AG04450 (cell line): Measurements from ENCODE around the gene NKX1-1. TPM values are rescaled to one million over a fixed set of nuclear protein-coding genes. Genes with fewer than 3 reads are reported as not detected.

ENCODE experiments used
- CTCF ChIA-PET: fragments of 300-600, 350-600 bp; formaldehyde crosslinking; extraction: SDS; loops from one replicate; lab custom pipeline; 2022; ENCODE audit warnings: antibody characterized with exemption, inconsistent platforms; lab: Charles Lee
- POLR2A ChIA-PET: fragments of 350-600 bp; formaldehyde crosslinking; extraction: SDS; loops from one replicate; lab custom pipeline; 2021; ENCODE audit warnings: antibody characterized with exemption, inconsistent platforms; lab: Yijun Ruan, JAX
- DNase-seq: peaks from one replicate; pipeline ENCODE4 v3.0.0-alpha.2; 2011; ENCODE audit warnings: low read depth, low spot score
- H3K27ac ChIP-seq: one replicate; pipeline ENCODE4 v1.5.1; 2012; ENCODE audit warnings: low read depth, low read length, control low read depth
- H3K27me3 ChIP-seq: one replicate; pipeline ENCODE4 v1.6.0; 2012; ENCODE audit warnings: low read length; ENCODE audit not compliant: control insufficient read depth, insufficient read depth
- H3K4me3 ChIP-seq: 2 replicates; pipeline ENCODE4 v1.5.1; 2011; ENCODE audit warnings: mild to moderate bottlenecking, low read depth, low read length, control low read depth
- H3K9me3 ChIP-seq: 2 replicates; pipeline ENCODE4 v1.5.1; 2012; ENCODE audit warnings: low read length; ENCODE audit not compliant: control insufficient read depth, insufficient read depth
- polyA plus RNA-seq: library from polyadenylated mRNA; depleted of rRNA; stranded (reverse); fragments of >200 nt; gene quantifications from 2 replicates; pipeline ENCODE4 v1.2.3, GENCODE V29; 2011
- TF ChIP-seq, protein P1 (sequence below): IDR thresholded peaks from 2 replicates; pipeline ENCODE4 v1.5.1; 2011; ENCODE audit warnings: low read depth, low read length, control low read depth, inconsistent platforms

The NKX1-1 gene
- polyA plus RNA-seq, 1 experiment, result not detected

DNA sequence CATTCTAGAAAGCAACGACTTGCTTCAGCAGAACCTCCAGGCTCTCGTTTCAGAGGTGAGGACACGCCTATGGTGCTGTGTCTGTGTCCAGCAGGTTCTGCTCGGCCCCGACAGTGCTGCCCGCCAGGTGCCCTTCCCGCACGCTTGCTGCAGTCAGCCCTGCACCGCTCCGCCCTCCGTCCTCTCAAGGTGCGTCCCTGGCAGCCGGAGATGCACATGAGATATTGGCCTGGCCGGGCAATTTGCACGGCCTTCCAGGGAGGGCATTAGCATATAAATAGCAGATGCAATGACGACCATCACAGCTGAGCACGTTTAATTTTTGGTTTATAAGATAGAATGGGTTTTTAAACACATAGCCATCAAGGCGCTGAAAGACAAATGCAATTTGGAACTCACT, 44.8 kb downstream of the NKX1-1 start:
- CTCF ChIA-PET, result no interaction called here
- H3K9me3 ChIP-seq, result peaks cover 3% of the 10 kb centered on the region; the same call in 1 of the 2 replicates
- POLR2A ChIA-PET, result interaction anchor here (1.1 kb wide), 1 partner anchor 12 kb away, joined by 3 read pairs; no protein-coding TSS in a partner anchor
- no peaks in the 10 kb centered on the region for H3K27me3 ChIP-seq
- TF ChIP-seq, protein P1, sequence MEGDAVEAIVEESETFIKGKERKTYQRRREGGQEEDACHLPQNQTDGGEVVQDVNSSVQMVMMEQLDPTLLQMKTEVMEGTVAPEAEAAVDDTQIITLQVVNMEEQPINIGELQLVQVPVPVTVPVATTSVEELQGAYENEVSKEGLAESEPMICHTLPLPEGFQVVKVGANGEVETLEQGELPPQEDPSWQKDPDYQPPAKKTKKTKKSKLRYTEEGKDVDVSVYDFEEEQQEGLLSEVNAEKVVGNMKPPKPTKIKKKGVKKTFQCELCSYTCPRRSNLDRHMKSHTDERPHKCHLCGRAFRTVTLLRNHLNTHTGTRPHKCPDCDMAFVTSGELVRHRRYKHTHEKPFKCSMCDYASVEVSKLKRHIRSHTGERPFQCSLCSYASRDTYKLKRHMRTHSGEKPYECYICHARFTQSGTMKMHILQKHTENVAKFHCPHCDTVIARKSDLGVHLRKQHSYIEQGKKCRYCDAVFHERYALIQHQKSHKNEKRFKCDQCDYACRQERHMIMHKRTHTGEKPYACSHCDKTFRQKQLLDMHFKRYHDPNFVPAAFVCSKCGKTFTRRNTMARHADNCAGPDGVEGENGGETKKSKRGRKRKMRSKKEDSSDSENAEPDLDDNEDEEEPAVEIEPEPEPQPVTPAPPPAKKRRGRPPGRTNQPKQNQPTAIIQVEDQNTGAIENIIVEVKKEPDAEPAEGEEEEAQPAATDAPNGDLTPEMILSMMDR, result no peak
- H3K4me3 ChIP-seq, result no peak overlapping the region
- DNase-seq, result no peak
- H3K27ac ChIP-seq, result no peak overlapping the region

DNA sequence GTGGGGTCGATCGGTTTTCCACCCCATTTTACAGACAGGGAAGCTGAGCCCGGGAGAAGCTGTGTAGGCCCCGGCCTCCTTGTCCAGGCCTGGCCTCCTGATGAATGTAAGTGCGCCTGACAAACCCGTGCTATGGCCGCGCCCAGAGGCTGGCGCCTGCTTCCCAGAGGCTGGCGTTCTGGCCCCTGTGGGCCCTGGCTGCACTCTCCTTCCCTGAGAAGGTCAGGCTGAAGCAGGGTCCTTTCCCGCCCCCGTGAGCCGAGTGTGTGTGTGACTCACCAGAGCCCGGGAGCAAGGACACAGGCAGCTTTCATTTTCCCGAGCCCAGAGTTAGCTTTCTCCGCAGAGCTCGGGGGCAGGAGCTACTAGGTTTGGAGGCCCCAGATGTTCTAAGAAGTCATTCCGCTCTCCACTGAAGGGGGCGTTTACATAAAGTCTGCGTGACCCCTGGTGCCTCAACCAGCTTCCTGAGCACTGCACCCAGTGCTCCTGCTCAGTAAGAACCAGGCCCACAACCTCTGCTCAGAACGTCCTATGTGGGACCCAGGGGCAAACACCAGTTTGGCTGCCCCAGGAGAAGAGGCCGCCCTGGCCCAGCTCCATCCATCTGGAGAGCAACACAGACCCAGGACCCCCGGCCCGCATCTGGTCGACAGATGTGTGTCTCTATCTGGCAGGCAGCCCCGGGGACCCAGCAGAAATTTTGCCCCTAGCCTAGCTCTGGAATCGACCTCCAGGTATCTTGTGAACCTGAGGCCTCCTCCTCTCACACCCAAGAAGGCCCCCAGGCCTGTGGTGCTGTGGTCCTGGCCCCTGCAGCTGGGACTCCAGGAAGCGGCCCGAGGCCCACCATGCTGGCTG, 45.6 kb downstream of the NKX1-1 start:
- H3K4me3 ChIP-seq, result no peak overlapping the region
- H3K9me3 ChIP-seq, result peaks cover 3% of the 10 kb centered on the region; the same call in 1 of the 2 replicates
- H3K27ac ChIP-seq, result peak overlapping the region; percentile 31
- TF ChIP-seq, protein P1, result no peak
- CTCF ChIA-PET, result interaction anchor here (0.9 kb wide), 1 partner anchor 15 kb away, joined by 3 read pairs; no protein-coding TSS in a partner anchor
- POLR2A ChIA-PET, result interaction anchor here (1.1 kb wide), 1 partner anchor 13 kb away, joined by 3 read pairs; no protein-coding TSS in a partner anchor
- H3K27me3 ChIP-seq, result no peaks in the 10 kb centered on the region
- DNase-seq, result peak; percentile 18

- ChIA-PET CTCF (interaction anchor here (0.9 kb wide), 1 partner anchor 14 kb away, joined by 3 read pairs; no protein-coding TSS in a partner anchor), POLR2A (no interaction called here)
- Histone ChIP-seq H3K4me3 (no peak overlapping the region), H3K27ac (peak overlapping the region; percentile 31), H3K9me3 (peaks cover 3% of the 10 kb centered on the region; the same call in 1 of the 2 replicates), H3K27me3 (no peaks in the 10 kb centered on the region)
- TF ChIP-seq, protein P1, result no peak
- no peak for DNase-seq
Observed at GRCh38 chr4:1359976-1360375, 46.3 kb downstream of the NKX1-1 start.

GRCh38 chr4:1359144-1359501, 47.1 kb downstream of the NKX1-1 start:
- TF ChIP-seq, protein P1, result no peak
- ChIA-PET POLR2A (no interaction called here), CTCF (no interaction called here)
- H3K4me3 ChIP-seq, result no peak overlapping the region
- peaks cover 3% of the 10 kb centered on the region; the same call in 1 of the 2 replicates for H3K9me3 ChIP-seq
- H3K27me3 ChIP-seq, result no peaks in the 10 kb centered on the region
- H3K27ac ChIP-seq, result no peak overlapping the region
- no peak for DNase-seq
